ENCODE measurements around the gene HASPIN. TPM values are rescaled to one million over a fixed set of nuclear protein-coding genes. Genes with fewer than 3 reads are reported as not detected.

Gene HASPIN
- total RNA-seq, 1 experiment from 2014 or later: 30.0 TPM

DNA sequence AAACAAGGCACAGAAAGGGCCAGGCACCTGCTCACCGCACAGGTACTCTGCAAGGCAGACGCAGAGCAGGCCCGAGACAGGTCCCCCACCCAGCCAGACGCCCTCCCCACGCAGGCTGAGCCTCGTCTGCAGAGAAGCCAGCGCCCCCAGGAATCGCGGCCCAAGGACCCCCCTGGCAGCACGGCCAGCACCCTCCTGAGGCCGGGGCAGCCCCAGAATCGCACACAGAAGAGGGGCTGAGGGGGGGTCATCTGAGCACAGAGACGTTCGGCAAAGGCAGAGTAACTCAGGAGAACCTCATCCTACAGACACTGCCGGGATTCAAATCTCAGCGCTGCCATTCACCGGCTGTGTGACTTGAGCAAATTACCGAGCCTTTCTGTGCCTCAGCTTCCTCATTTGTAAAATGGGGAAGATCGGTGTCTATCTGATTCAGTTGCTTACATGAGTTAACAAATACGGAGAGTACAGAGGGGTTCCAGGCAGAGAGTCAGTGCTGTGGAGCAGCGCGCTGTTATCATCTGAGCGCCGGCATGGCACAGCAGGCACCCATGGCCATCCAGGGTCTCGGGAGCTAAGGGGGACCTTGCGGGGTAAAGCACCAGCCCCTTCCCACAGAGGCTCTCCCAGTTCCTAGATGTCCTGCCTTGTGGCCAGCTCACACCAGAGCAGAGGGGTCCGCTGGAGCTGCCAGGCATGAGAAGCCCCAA, 44.7 kb upstream of the HASPIN start (continued):
- TF ChIP-seq CREB1 (CRISPR knock-in tag; IDR thresholded peaks at IDR 0.05) (no peak), ELF4 (CRISPR knock-in tag; IDR thresholded peaks at IDR 0.05; ENCODE audit: low read depth) (no peak), ZNF512 (CRISPR knock-in tag; IDR thresholded peaks at IDR 0.05; ENCODE audit: borderline replicate concordance) (no peak), PREB (CRISPR knock-in tag; IDR thresholded peaks at IDR 0.05; ENCODE audit: borderline replicate concordance) (no peak), ZSCAN18 (CRISPR knock-in tag; IDR thresholded peaks at IDR 0.05) (no peak)
- TF ChIP-seq, protein P1, sequence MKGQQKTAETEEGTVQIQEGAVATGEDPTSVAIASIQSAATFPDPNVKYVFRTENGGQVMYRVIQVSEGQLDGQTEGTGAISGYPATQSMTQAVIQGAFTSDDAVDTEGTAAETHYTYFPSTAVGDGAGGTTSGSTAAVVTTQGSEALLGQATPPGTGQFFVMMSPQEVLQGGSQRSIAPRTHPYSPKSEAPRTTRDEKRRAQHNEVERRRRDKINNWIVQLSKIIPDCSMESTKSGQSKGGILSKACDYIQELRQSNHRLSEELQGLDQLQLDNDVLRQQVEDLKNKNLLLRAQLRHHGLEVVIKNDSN (CRISPR knock-in tag; IDR thresholded peaks at IDR 0.05): no peak
- TF ChIP-seq, protein P2, sequence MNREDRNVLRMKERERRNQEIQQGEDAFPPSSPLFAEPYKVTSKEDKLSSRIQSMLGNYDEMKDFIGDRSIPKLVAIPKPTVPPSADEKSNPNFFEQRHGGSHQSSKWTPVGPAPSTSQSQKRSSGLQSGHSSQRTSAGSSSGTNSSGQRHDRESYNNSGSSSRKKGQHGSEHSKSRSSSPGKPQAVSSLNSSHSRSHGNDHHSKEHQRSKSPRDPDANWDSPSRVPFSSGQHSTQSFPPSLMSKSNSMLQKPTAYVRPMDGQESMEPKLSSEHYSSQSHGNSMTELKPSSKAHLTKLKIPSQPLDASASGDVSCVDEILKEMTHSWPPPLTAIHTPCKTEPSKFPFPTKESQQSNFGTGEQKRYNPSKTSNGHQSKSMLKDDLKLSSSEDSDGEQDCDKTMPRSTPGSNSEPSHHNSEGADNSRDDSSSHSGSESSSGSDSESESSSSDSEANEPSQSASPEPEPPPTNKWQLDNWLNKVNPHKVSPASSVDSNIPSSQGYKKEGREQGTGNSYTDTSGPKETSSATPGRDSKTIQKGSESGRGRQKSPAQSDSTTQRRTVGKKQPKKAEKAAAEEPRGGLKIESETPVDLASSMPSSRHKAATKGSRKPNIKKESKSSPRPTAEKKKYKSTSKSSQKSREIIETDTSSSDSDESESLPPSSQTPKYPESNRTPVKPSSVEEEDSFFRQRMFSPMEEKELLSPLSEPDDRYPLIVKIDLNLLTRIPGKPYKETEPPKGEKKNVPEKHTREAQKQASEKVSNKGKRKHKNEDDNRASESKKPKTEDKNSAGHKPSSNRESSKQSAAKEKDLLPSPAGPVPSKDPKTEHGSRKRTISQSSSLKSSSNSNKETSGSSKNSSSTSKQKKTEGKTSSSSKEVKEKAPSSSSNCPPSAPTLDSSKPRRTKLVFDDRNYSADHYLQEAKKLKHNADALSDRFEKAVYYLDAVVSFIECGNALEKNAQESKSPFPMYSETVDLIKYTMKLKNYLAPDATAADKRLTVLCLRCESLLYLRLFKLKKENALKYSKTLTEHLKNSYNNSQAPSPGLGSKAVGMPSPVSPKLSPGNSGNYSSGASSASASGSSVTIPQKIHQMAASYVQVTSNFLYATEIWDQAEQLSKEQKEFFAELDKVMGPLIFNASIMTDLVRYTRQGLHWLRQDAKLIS (CRISPR knock-in tag; IDR thresholded peaks at IDR 0.05; ENCODE audit: borderline replicate concordance): no peak
- TF ChIP-seq, protein P3, sequence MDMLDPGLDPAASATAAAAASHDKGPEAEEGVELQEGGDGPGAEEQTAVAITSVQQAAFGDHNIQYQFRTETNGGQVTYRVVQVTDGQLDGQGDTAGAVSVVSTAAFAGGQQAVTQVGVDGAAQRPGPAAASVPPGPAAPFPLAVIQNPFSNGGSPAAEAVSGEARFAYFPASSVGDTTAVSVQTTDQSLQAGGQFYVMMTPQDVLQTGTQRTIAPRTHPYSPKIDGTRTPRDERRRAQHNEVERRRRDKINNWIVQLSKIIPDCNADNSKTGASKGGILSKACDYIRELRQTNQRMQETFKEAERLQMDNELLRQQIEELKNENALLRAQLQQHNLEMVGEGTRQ (CRISPR knock-in tag; IDR thresholded peaks at IDR 0.05): no peak

DNA sequence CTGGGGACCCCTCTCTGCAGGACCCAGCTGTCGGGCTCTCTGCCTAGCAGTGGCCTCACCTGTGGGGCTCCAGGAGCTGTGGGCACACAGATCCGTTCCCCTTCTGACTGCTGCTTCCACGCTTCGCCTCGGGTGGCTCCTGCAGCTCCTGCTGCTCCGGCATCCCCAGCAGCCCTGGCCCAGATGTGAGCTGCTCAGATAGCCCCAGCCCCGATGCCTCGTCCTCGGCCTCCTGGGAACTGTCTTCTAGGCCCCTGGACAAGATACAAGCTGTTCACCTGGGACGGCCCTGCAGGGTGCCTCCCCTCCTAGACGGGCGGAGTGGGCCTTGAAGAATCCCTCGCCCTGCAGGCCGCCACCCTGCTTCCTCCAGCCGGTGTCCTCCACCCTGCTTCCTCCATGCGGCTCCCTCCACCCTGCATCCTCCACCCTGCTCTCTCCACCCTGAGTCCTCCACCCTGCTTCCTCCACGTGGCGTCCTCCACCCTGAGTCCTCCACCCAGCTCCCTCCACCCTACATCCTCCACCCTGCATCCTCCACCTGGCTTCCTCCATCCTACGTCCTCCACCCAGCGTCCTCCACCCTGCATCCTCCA, 44.1 kb upstream of the HASPIN start:
- no peaks in the 10 kb centered on the region for H3K36me3 Mint-ChIP-seq
- CTCF ChIA-PET: interaction anchor here (0.6 to 2.6 kb wide), 4 partner anchors 12 to 93 kb away, joined by 3 to 14 read pairs (median 3); partner anchors contain the start of gene HASPIN
- no peak overlapping the region for H3K27ac Mint-ChIP-seq
- DNase-seq (ENCODE audit: low spot score) (no peak), ATAC-seq (no peak)
- POLR2A ChIA-PET: interaction anchor here (0.6 kb wide), 1 partner anchor 155 kb away, joined by 3 read pairs; no protein-coding TSS in a partner anchor
- no peaks in the 10 kb centered on the region; the same call in none of the 2 replicates for H3K27me3 Mint-ChIP-seq (ENCODE audit: low read depth)
- no peaks in the 10 kb centered on the region for H3K9me3 Mint-ChIP-seq
- peaks cover 10% of the 10 kb centered on the region for H3K4me1 Mint-ChIP-seq
- no peak overlapping the region for H3K4me3 Mint-ChIP-seq
- no peak for TF ChIP-seq ARID4B (CRISPR knock-in tag; IDR thresholded peaks at IDR 0.05; ENCODE audit: borderline replicate concordance)
- TF ChIP-seq CREB1 (CRISPR knock-in tag; IDR thresholded peaks at IDR 0.05): no peak
- TF ChIP-seq ZMAT4 (CRISPR knock-in tag; IDR thresholded peaks at IDR 0.05): no peak
- TF ChIP-seq PRDM15 (CRISPR knock-in tag; IDR thresholded peaks at IDR 0.05): no peak
- TF ChIP-seq, protein P1 (CRISPR knock-in tag; IDR thresholded peaks at IDR 0.05): no peak

Data from WTC11 (cell line).